Heart right ventricle (tissue), 16 donors: ENCODE data around the gene STOML1. TPM values are rescaled to one million over a fixed set of nuclear protein-coding genes. Genes with fewer than 3 reads are reported as not detected.
A peak's percentile ranks its signal among the peaks of the same experiment; 100 is the strongest.
"Not testable (repeated sequence)": the region's sequence is repeated elsewhere in the genome, so short reads cannot be mapped to it uniquely, and the experiment has no call there.

Experiments used
- ATAC-seq, 8 donors: fragments of 200-7000 bp; cut with Tn5 transposase; one replicate each; pipeline ENCODE4 v1.9.1; 2020; ENCODE audit warnings: mild to moderate bottlenecking in 8 of 8, moderate library complexity in 8 of 8, moderate number of reproducible peaks in 1 of 8
- DNase-seq, 2 donors: peaks; one replicate each; pipeline ENCODE4 v3.0.0-alpha.2; 2020
- H3K27ac ChIP-seq, 10 donors: fragments of 200-600 bp; sonication (generic) in 2 of 10; one replicate each; pipeline versions ENCODE4 v1.5.0 to v1.8.0; 2020 to 2022; ENCODE audit warnings: mild to moderate bottlenecking in 3 of 10
- H3K27me3 ChIP-seq, 7 donors: fragments of 200-600 bp; one replicate each; pipeline ENCODE4 v1.8.0; 2021 to 2022; ENCODE audit warnings: mild to moderate bottlenecking in 2 of 7
- H3K36me3 ChIP-seq, 9 donors: fragments of 200-600 bp; sonication (generic) in 1 of 9; one replicate each; pipeline versions ENCODE4 v1.5.0 to v1.8.0; 2020 to 2022; ENCODE audit warnings: mild to moderate bottlenecking in 2 of 9
- H3K4me1 ChIP-seq, 9 donors: fragments of 200-600 bp; sonication (generic) in 1 of 9; one replicate each; pipeline versions ENCODE4 v1.5.0 to v1.8.0; 2020 to 2022; ENCODE audit warnings: mild to moderate bottlenecking in 4 of 9
- H3K4me3 ChIP-seq, 10 donors: fragments of 200-600 bp; sonication (generic) in 2 of 10; one replicate each; pipeline versions ENCODE4 v1.5.0 to v1.8.0; 2020 to 2022; ENCODE audit warnings: mild to moderate bottlenecking in 7 of 10, moderate library complexity in 2 of 10
- H3K9me3 ChIP-seq, 11 donors: fragments of 200-600 bp in 10 of 11; sonication (generic) in 2 of 11; one replicate each; pipeline versions ENCODE4 v1.5.0 to v1.8.0; 2013 to 2022; ENCODE audit warnings: mild to moderate bottlenecking in 2 of 11, control low read depth in 1 of 11, moderate library complexity in 1 of 11
- WGBS, 2 donors: extraction: QIAGEN DNeasy Blood & Tissue Kit; methylation state at CpG; one replicate each; pipeline ENCODE4 v1.1.7; 2013; ENCODE audit warnings: inconsistent platforms in 1 of 2; 5-methylcytosine and 5-hydroxymethylcytosine counted together
- intact Hi-C, 10 donors: fragments of 100-400 bp; cut with DNase I; formaldehyde crosslinking; loops; one replicate each; pipeline versions ENCODE4 v1.11.1 to v1.14.2; 2022
- polyA plus RNA-seq, 2 donors: library from polyadenylated mRNA; stranded (reverse); fragments of 200-250 nt; gene quantifications; one replicate each; pipeline ENCODE4 v1.2.3, GENCODE V29; 2013
- total RNA-seq, 10 donors: library from RNA; stranded (reverse); fragmentation: NEBNext Ultra II Directional in 3 of 10; extraction: Animal tissue kit (Norgen Biotek cat#: 25700) in 3 of 10; gene quantifications; one replicate each; pipeline versions ENCODE4 v1.2.1 to v1.2.4, GENCODE V29; 2021 to 2023
- TF ChIP-seq, protein P1 (sequence below), 9 donors: fragments of 200-600 bp; sonication (generic) in 2 of 9; IDR thresholded peaks; one replicate each; pipeline versions ENCODE4 v1.5.0 to v1.8.0; 2021 to 2022; ENCODE audit warnings: antibody characterized with exemption in 9 of 9, mild to moderate bottlenecking in 5 of 9, moderate library complexity in 1 of 9
- donor health status: Arrhythmogenic right ventricular cardiomyopathy.
- donor health status: ischemic (EF 13 %, LVEDD 7.1; RV severe dilation, severe dysfunction).
- donor health status: healthy with polysubstance abuse.
- donor health status: DM: no; HTN: yes; CAD: no.
- donor health status: DM: no; HTN: no; CAD: no.
- donor health status: ischemic (EF 25% LVEDD 6.9; RV normal size, moderate dysfunction).
- donor health status: ischemic (EF 25% LVEDD 5.7; RV mildly dilated, moderate dysfunction).
- donor health status: healthy.
- donor health status: DM: yes; HTN: yes; CAD: no.
- donor health status: Ischemic cardiomyopathy.
- donor health status: ischemic (EF 35%, LVEDD 5.7; RV mildly dilated, moderate dysfunction).
- donor health status: nonischemic (EF 11% LVEDD 7.7; RV severe dilation, severe dysfunction).
- donor health status: DM: yes; HTN: yes; CAD: no.
- donor health status: PGD.
- donor health status: ischemic (EF 29% LVEDD 5.4; RV normal size, mild dysfunction).
- donor health status: nonischemic (EF 23%, LVEDD 6.1; RV moderate dilation, normal function).

STOML1 gene
- total and polyA plus RNA-seq, 12 donors: 21.1 to 38.4 (median 28.2) TPM

DNA sequence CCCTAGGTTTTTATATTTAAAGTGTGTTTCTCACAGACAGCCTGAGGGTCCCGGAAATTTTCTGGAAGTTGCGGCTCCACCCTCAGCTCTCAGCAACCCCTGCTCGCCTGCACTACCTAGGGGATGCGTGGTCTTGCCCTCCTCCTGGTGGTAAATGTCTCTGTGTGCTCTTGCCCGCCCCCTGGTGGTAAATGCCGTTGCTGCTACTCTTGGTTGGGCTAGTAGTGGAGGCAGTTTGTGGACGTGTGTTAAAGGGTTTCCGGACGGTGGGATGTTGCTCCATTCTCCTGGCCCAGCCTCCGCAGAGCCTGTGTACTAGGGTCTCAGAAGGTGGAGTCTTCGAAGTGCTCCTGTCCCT, 27.4 kb downstream of the STOML1 start:
- ATAC-seq: peak; percentile 89 to 96 (median 92)
- Histone ChIP-seq H3K27me3 (peaks cover 0 to 4% (median 0%) of the 10 kb centered on the region in 7 donors), H3K27ac (peak overlapping the region in 1 of 10 donors; percentile 32), H3K9me3 (no peaks in the 10 kb centered on the region), H3K4me1 (peaks cover 0 to 21% (median 5%) of the 10 kb centered on the region in 9 donors), H3K4me3 (no peak overlapping the region), H3K36me3 (no peaks in the 10 kb centered on the region)
- TF ChIP-seq, protein P1, sequence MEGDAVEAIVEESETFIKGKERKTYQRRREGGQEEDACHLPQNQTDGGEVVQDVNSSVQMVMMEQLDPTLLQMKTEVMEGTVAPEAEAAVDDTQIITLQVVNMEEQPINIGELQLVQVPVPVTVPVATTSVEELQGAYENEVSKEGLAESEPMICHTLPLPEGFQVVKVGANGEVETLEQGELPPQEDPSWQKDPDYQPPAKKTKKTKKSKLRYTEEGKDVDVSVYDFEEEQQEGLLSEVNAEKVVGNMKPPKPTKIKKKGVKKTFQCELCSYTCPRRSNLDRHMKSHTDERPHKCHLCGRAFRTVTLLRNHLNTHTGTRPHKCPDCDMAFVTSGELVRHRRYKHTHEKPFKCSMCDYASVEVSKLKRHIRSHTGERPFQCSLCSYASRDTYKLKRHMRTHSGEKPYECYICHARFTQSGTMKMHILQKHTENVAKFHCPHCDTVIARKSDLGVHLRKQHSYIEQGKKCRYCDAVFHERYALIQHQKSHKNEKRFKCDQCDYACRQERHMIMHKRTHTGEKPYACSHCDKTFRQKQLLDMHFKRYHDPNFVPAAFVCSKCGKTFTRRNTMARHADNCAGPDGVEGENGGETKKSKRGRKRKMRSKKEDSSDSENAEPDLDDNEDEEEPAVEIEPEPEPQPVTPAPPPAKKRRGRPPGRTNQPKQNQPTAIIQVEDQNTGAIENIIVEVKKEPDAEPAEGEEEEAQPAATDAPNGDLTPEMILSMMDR (IDR thresholded peaks at IDR 0.05): peak; percentile 92 to 98 (median 95)
- intact Hi-C loops: loop anchor here in 7 of 10 donors (1.0 to 10.0 kb wide), 5 partner anchors 13 to 92 kb away; partner anchors contain the start of gene TBC1D21 (in 2 of the 7)
- DNase-seq: peak; percentile 86 to 87
- WGBS, 2 donors: 8 to 9% methylated on average over 11 of the region's 11 CpGs

GRCh38 chr15:73962433-73962832, 29.7 kb downstream of the STOML1 start:
- ATAC-seq (no peak), DNase-seq (no peak)
- peaks cover 0 to 30% (median 8%) of the 10 kb centered on the region in 9 donors for H3K4me1 ChIP-seq
- no peak overlapping the region for H3K27ac ChIP-seq
- H3K9me3 ChIP-seq: no peaks in the 10 kb centered on the region
- H3K36me3 ChIP-seq: no peaks in the 10 kb centered on the region
- WGBS, 2 donors: 68 to 75% methylated on average over 5 of the region's 5 CpGs
- H3K27me3 ChIP-seq: peaks cover 0 to 4% (median 0%) of the 10 kb centered on the region in 7 donors
- no peak overlapping the region for H3K4me3 ChIP-seq
- intact Hi-C loops: loop anchor here in 5 of 10 donors (5.0 to 10.0 kb wide), 3 partner anchors 65 to 90 kb away; partner anchors contain the start of gene TBC1D21 (in 2 of the 5)
- TF ChIP-seq, protein P1 (IDR thresholded peaks at IDR 0.05): no peak

DNA sequence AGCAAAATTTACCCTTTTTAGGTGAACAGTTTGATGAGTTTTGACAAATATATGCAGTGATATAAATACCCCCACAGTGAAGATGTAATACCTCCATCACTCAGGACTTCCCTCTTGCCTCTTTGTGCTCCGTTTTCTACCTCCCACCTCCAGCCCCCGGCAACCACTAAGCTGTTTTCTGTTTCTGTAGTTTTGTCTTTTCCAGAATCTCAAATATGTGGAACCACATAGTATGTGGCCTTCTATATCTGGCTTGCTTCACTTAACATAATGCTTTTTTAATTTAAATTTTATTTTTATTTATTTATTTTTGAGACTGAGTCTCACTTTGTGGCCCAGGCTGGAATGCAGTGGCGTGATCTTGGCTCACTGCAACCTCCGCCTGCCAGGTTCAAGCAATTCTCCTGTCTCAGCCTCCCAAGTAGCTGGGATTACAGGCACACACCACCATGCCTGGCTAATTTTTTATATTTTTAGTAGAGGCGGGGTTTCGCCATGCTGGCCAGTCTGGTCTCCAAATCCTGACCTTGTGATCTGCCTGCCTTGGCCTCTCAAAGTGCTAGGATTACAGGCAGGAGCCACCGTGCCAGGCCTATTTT, 31.5 kb downstream of the STOML1 start:
- H3K27ac ChIP-seq, ATAC-seq, H3K4me3 ChIP-seq, H3K27me3 ChIP-seq, H3K36me3 ChIP-seq, DNase-seq, H3K9me3 ChIP-seq: not testable (repeated sequence)
- intact Hi-C loops: loop anchor here in 5 of 10 donors (5.0 to 10.0 kb wide), 3 partner anchors 63 to 88 kb away; partner anchors contain the start of gene TBC1D21 (in 2 of the 5)
- peaks cover 0 to 37% (median 19%) of the 10 kb centered on the region in 9 donors for H3K4me1 ChIP-seq
- 94 to 95% methylated on average over 7 of the region's 7 CpGs for WGBS, 2 donors

DNA sequence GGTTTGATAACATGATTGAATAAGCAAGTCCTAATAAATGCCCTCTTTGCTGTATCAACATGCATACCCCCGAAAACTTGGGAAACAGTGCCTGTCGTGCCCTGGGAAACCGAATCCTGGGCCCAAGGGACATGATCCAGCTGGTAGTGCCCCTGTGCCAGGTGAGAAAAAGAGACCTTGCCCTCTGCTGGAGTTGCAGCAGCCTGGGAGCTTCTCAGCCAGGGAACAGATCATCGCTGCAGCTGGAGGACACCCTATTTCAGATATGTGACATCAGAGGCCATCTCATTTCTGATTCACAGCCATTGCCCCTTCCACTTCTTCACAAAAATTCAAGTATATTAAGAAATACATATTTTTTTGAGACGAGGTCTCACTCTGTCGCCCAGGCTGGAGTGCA, 32.3 kb downstream of the STOML1 start:
- no peaks in the 10 kb centered on the region for H3K9me3 ChIP-seq
- no peak overlapping the region for H3K27ac ChIP-seq
- H3K4me1 ChIP-seq: peaks cover 0 to 31% (median 16%) of the 10 kb centered on the region in 9 donors
- H3K4me3 ChIP-seq: no peak overlapping the region
- intact Hi-C loops: loop anchor here in 5 of 10 donors (5.0 to 10.0 kb wide), 3 partner anchors 62 to 88 kb away; partner anchors contain the start of gene TBC1D21 (in 2 of the 5)
- WGBS, 2 donors: 90 to 92% methylated on average over 6 of the region's 6 CpGs
- ATAC-seq: no peak
- no peaks in the 10 kb centered on the region for H3K27me3 ChIP-seq
- no peak for DNase-seq
- H3K36me3 ChIP-seq: no peaks in the 10 kb centered on the region
- TF ChIP-seq, protein P1 (IDR thresholded peaks at IDR 0.05): no peak
